Muscle layer of duodenum (tissue), 2 donors: ENCODE data around the gene EGR4.

ENCODE experiments used
- H3K27ac ChIP-seq: one replicate; pipeline ENCODE4 v1.7.0; 2013; ENCODE audit warnings: mild to moderate bottlenecking, low read length
- H3K27me3 ChIP-seq: one replicate; pipeline ENCODE4 v1.7.0; 2013; ENCODE audit warnings: low read depth, mild to moderate bottlenecking, control low read depth, low read length
- H3K36me3 ChIP-seq, 2 donors: one replicate each; pipeline ENCODE4 v1.7.0; 2013; ENCODE audit warnings: low read length in 2 of 2, control low read depth in 1 of 2, mild to moderate bottlenecking in 1 of 2; ENCODE audit not compliant: insufficient read depth in 2 of 2, control insufficient read depth in 1 of 2
- H3K4me1 ChIP-seq, 2 donors: one replicate each; pipeline ENCODE4 v1.7.0; 2013; ENCODE audit warnings: low read length in 2 of 2, mild to moderate bottlenecking in 2 of 2, control low read depth in 1 of 2, moderate library complexity in 1 of 2; ENCODE audit not compliant: insufficient read depth in 2 of 2, control insufficient read depth in 1 of 2
- H3K4me3 ChIP-seq, 2 donors: one replicate each; pipeline ENCODE4 v1.7.0; 2013; ENCODE audit warnings: low read length in 2 of 2, low read depth in 1 of 2, mild to moderate bottlenecking in 1 of 2
- H3K9me3 ChIP-seq, 2 donors: one replicate each; pipeline ENCODE4 v1.7.0; 2013; ENCODE audit warnings: low read length in 2 of 2, control low read depth in 1 of 2, mild to moderate bottlenecking in 1 of 2; ENCODE audit not compliant: control insufficient read depth in 1 of 2
- donor health status: healthy.

Gene EGR4

DNA sequence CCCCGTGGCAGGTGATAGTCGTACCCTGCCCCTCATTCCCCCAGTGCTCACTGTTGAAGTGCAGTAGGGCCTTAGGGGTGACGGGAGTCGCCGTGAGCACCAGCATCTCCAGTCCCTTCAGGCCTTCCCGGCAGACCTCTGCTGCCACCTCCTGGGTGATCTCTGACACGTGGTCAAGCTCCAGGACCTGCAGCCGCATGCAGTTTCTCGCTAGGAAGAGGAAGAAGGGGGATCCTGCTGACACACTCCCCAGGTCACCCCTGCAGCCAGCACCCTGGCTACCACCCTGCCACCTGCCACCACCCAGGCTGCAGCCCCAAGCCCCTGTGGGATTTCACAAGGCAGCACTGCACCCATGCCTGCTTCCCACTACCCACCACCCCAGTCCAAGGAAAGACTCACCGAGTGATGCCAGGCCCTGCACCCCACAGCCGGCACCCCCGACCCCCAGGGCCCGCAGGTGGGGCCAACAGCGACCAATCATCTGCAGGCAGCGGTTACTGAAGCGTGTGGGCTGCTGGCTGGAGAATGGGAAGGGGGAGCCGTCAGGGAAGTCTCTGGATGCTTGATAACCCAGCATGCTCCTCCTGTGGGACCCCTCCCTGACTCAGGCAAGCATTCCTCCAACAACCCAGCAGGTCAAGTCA is 32.9 kb downstream of the EGR4 start:
- H3K36me3 ChIP-seq: no peaks in the 10 kb centered on the region

DNA sequence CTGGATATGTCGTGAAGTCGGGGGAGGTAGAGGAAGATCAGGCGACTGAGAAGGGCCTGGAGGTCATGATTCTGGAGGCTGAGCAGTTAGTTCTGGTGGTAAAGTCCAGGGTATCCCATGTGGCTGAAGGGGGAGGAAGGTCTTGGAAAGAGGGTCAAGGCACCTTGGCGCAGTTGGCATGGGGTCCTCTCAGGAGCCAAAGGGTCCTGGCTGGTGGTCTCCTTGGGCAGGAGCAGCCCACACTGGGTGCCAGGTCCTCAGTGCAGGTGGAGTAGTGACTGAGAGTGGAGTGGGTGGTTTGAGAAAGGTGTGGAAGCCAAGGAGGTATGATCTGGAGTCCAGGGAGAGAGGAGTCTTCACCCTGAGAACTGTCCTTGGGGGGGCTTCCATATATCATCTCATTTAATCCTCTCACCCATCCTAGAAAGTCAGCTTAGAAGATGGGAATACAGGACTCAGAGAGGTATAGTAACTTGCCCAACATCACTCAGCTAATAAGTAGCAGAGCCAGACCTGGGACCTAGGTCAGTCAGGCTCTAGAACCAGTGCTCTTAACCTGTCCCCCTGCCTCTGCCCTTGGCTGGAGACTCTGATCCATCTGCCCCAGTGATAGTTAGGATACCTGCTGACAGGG is 33.5 kb downstream of the EGR4 start:
- H3K36me3 ChIP-seq: peaks cover 0 to 2% of the 10 kb centered on the region in 2 donors

More for the DNA sequence above, 32.9 kb downstream of the EGR4 start:
- Histone ChIP-seq H3K9me3 (no peaks in the 10 kb centered on the region), H3K27ac (no peak overlapping the region), H3K27me3 (no peaks in the 10 kb centered on the region), H3K4me3 (no peak overlapping the region), H3K4me1 (no peaks in the 10 kb centered on the region)

DNA sequence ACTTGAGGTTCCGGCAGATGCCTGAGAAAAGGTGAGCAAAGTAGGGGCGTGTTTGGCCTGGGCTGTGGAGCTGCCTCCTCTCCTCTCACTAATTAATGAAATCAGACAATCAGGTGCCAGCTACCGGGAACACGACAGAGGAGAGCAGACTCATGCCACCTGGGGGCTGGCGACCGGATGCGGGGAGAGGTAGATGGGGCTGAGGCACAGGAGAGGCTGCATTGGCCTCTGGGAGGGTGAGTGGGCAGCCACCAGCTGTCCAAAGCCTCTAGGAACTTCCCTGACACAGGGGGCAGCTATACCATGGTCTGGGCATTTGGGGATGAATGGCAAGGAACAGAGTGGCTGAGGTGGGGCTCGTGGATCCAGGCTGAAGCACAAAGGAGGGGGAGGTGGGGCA is 34.1 kb downstream of the EGR4 start:
- Histone ChIP-seq H3K36me3 (peaks cover 3 to 8% of the 10 kb centered on the region in 2 donors), H3K4me3 (no peak overlapping the region), H3K27me3 (no peaks in the 10 kb centered on the region), H3K9me3 (no peaks in the 10 kb centered on the region), H3K4me1 (no peaks in the 10 kb centered on the region), H3K27ac (no peak overlapping the region)

More for the DNA sequence above, 33.5 kb downstream of the EGR4 start:
- H3K4me1 ChIP-seq: no peaks in the 10 kb centered on the region
- H3K27ac ChIP-seq: no peak overlapping the region
- H3K4me3 ChIP-seq: no peak overlapping the region
- no peaks in the 10 kb centered on the region for H3K27me3 ChIP-seq
- no peaks in the 10 kb centered on the region for H3K9me3 ChIP-seq

GRCh38 chr2:73258913-73259215 is 34.5 kb downstream of the EGR4 start:
- Histone ChIP-seq H3K4me3 (no peak overlapping the region), H3K4me1 (no peaks in the 10 kb centered on the region), H3K36me3 (peaks cover 7 to 12% of the 10 kb centered on the region in 2 donors), H3K27me3 (no peaks in the 10 kb centered on the region), H3K9me3 (no peaks in the 10 kb centered on the region), H3K27ac (no peak overlapping the region)

DNA sequence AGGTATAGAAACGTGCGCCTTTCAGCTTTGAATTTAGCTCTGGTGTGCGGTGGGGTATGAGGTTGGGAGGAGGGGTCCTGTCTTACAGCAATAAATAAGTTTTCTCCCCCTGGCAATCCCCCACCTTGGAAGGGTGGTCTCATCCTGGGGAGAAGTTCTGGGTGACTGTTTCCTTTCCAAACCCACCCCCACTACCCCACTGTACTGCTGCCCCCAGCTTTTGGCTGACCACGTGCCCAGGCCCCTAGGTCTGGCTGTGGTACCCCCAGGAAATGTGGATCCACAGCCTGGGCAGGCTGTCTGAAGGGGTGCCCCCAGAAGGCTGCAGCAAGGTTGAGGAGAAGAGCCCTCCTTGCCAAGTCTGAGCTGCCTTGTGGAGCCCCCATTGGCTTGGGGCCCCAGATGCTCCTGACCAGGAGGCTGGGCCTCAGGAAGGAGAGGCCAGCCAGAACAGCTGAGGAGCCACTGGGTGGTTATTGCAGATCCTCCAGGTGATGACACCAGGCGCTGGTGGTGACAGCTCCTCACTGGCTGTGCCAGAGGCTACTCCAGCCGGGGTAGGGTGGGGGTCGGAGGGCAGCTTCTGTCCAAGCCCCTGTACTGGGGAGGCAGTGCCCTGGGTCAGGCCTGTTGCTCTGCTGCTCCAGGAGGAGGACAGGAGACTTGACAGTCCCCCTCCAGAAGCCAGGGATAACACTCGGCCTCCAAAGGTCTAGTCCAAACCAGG is 35.0 kb downstream of the EGR4 start:
- no peak overlapping the region for H3K4me3 ChIP-seq
- no peaks in the 10 kb centered on the region for H3K27me3 ChIP-seq
- H3K36me3 ChIP-seq: peaks cover 12 to 16% of the 10 kb centered on the region in 2 donors
- H3K4me1 ChIP-seq: no peaks in the 10 kb centered on the region
- no peak overlapping the region for H3K27ac ChIP-seq
- H3K9me3 ChIP-seq: no peaks in the 10 kb centered on the region

GRCh38 chr2:73257425-73258125 is 35.8 kb downstream of the EGR4 start:
- H3K27ac ChIP-seq: no peak overlapping the region
- H3K9me3 ChIP-seq: no peaks in the 10 kb centered on the region
- no peak overlapping the region for H3K4me3 ChIP-seq
- no peaks in the 10 kb centered on the region for H3K4me1 ChIP-seq
- H3K27me3 ChIP-seq: no peaks in the 10 kb centered on the region
- H3K36me3 ChIP-seq: peaks cover 20 to 23% of the 10 kb centered on the region in 2 donors

- no peak overlapping the region for H3K27ac ChIP-seq
- H3K36me3 ChIP-seq: peaks cover 23 to 24% of the 10 kb centered on the region in 2 donors
Observed at GRCh38 chr2:73257021-73257420, 36.3 kb downstream of the EGR4 start.

DNA sequence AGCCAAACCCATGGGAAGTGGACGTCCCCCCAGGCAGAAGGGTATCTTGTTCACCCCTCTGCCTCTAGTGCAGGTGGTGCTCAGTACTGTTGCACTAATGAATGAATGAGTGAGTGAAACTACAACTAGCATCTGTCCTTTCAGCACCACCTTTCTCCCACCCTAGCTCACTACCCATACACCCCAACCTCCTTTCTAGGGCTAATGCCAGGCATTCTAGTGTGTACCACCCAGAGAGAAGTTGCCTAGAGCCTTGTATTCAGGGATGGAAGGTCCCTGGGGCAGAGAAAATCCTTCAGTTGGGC is 36.8 kb downstream of the EGR4 start:
- no peak overlapping the region for H3K27ac ChIP-seq
- H3K4me3 ChIP-seq: no peak overlapping the region
- no peaks in the 10 kb centered on the region for H3K27me3 ChIP-seq
- peaks cover 24 to 27% of the 10 kb centered on the region in 2 donors for H3K36me3 ChIP-seq
- no peaks in the 10 kb centered on the region for H3K4me1 ChIP-seq
- H3K9me3 ChIP-seq: no peaks in the 10 kb centered on the region

More at GRCh38 chr2:73257021-73257420, 36.3 kb downstream of the EGR4 start:
- Histone ChIP-seq H3K27me3 (no peaks in the 10 kb centered on the region), H3K4me1 (no peaks in the 10 kb centered on the region), H3K9me3 (no peaks in the 10 kb centered on the region), H3K4me3 (no peak overlapping the region)

DNA sequence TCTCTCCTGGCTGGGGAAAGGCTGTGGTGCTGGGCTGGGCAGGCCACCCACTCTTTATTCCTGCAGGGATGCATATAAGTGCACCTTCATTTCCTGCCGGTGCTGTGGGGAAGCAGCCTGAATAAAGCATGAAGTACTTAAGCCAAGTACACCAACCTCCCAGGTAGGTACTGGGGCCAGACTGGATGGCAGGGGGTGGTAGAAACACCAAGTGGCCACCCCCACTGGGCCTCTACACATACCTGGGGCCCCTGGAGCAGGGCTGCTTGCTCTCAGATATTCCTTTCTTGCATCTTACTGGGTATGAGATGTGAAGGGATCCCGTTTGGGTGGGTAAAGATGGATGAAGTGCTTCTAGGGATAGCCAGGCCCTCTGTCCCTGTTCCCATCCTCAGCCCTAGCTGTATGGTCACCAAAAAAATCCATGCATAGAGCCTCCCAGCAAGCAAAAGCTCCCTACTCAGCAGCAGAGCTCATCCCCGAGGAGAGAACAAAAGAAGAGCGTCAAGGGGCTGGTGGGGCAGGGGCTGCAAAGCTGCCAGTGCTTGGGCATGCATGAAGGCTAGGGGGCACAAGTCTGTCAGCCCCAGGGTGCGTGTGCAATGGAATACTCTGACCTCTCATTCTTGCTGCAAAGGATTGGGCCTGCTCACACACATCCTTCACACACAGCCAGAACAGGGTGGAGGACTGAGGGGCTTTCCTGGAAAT is 37.3 kb downstream of the EGR4 start:
- H3K27ac ChIP-seq: no peak overlapping the region
- no peaks in the 10 kb centered on the region for H3K27me3 ChIP-seq
- peaks cover 26 to 32% of the 10 kb centered on the region in 2 donors for H3K36me3 ChIP-seq
- H3K9me3 ChIP-seq: no peaks in the 10 kb centered on the region
- H3K4me1 ChIP-seq: no peaks in the 10 kb centered on the region
- H3K4me3 ChIP-seq: no peak overlapping the region

DNA sequence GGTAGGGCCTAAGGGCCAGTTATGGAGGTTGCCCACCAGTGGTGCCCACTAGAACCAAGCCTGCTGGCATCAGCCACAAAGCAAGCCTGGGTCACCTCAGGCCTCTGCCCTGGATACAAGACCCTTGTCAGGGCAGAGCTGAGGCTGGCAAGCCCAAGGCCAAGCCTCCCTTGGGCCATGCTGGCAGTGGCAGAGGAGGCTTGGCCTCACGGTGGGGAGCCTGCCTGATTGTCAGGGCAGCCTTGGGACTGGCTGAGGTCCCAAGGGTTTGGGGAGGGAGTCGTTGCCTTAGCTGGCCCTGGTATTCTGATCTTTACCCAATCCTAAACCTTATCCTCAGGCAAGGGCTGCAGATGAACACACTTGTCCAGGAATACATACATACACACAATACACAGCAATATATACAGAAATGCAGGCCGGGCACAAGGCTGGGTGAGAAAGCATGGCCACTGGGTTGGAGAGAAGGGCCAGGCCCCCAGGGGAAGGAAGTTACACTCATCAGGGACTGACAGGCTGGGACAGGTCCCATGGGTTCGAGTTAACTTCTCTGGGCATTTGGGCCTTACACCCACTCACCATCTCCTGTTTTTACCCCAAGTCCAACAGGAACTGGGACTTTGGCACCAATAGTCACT is 38.2 kb downstream of the EGR4 start:
- Histone ChIP-seq H3K4me3 (no peak overlapping the region), H3K27me3 (no peaks in the 10 kb centered on the region), H3K4me1 (no peaks in the 10 kb centered on the region), H3K9me3 (no peaks in the 10 kb centered on the region), H3K27ac (no peak overlapping the region), H3K36me3 (peaks cover 35 to 42% of the 10 kb centered on the region in 2 donors)
